Natural killer cell (primary cell): Measurements from ENCODE around the gene ITM2B. TPM values are rescaled to one million over a fixed set of nuclear protein-coding genes. Genes with fewer than 3 reads are reported as not detected.

Experiments used
- ATAC-seq, 3 donors: fragments of 150-1000 bp in 2 of 3; fragments of 200-7000 bp in 1 of 3; cut with Tn5 transposase; 1 replicate in 1 of 3; 2 replicates in 2 of 3; pipeline ENCODE4 v1.10.0; 2021; ENCODE audit warnings: mild to moderate bottlenecking in 2 of 3, moderate library complexity in 2 of 3
- DNase-seq, 2 donors: peaks; one replicate each; pipeline versions ENCODE4 v3.0.0 to v3.0.0-alpha.2; 2013 to 2021; ENCODE audit warnings: mixed read lengths in 1 of 2
- H3K27ac ChIP-seq: one replicate; pipeline ENCODE4 v1.5.1; 2013; ENCODE audit warnings: mild to moderate bottlenecking, low read length
- H3K27me3 ChIP-seq: one replicate; pipeline ENCODE4 v1.6.1; 2013; ENCODE audit warnings: low read length; ENCODE audit not compliant: control insufficient read depth, insufficient read depth
- H3K36me3 ChIP-seq: one replicate; pipeline ENCODE4 v1.6.1; 2013; ENCODE audit warnings: low read length; ENCODE audit not compliant: control insufficient read depth, insufficient read depth
- H3K4me1 ChIP-seq: one replicate; pipeline ENCODE4 v1.6.1; 2013; ENCODE audit warnings: low read length; ENCODE audit not compliant: control insufficient read depth, insufficient read depth
- H3K4me3 ChIP-seq: one replicate; pipeline ENCODE4 v1.5.1; 2013; ENCODE audit warnings: low read length
- H3K9me3 ChIP-seq: one replicate; pipeline ENCODE4 v1.6.1; 2013; ENCODE audit warnings: low read length; ENCODE audit not compliant: control insufficient read depth, insufficient read depth
- H3K27ac Mint-ChIP-seq, 2 donors: one replicate each; pipeline ENCODE4 v1.8.0; 2022; ENCODE audit warnings: mild to moderate bottlenecking in 2 of 2, mixed read lengths in 2 of 2, moderate library complexity in 1 of 2
- H3K27me3 Mint-ChIP-seq, 2 donors: one replicate each; pipeline ENCODE4 v1.8.0; 2022; ENCODE audit warnings: low read depth in 2 of 2, mixed read lengths in 2 of 2
- H3K36me3 Mint-ChIP-seq: one replicate; pipeline ENCODE4 v1.8.0; 2022; ENCODE audit warnings: mixed read lengths
- H3K4me1 Mint-ChIP-seq, 2 donors: one replicate each; pipeline ENCODE4 v1.8.0; 2022; ENCODE audit warnings: mixed read lengths in 2 of 2
- H3K4me3 Mint-ChIP-seq: one replicate; pipeline ENCODE4 v1.8.0; 2022; ENCODE audit warnings: mild to moderate bottlenecking, moderate library complexity, mixed read lengths
- H3K9me3 Mint-ChIP-seq, 2 donors: one replicate each; pipeline ENCODE4 v1.8.0; 2022; ENCODE audit warnings: mixed read lengths in 2 of 2
- CTCF ChIP-seq: fragments of 200-600 bp; IDR thresholded peaks from one replicate; pipeline ENCODE4 v1.8.0; 2022; ENCODE audit warnings: antibody characterized with exemption
- WGBS: methylation state at CpG from one replicate; pipeline ENCODE4 v1.1.7; 2013; ENCODE audit warnings: missing lambda C conversion rate; ENCODE audit not compliant: insufficient coverage; 5-methylcytosine and 5-hydroxymethylcytosine counted together
- intact Hi-C: fragments of 100-400 bp; cut with micrococcal nuclease; formaldehyde crosslinking; loops from one replicate; pipeline ENCODE4 v1.14.2; 2022
- total RNA-seq, 4 donors: library from RNA; stranded (reverse); fragments of 120-200 nt in 1 of 4; gene quantifications; one replicate each; pipeline versions ENCODE4 v1.2.3 to v1.2.4, GENCODE V29; 2013 to 2022

The ITM2B gene
- total RNA-seq, 3 donors from 2014 or later (not counting 1 experiment from before 2014, with no cell fraction given), result 305 to 387 (median 309) TPM

DNA sequence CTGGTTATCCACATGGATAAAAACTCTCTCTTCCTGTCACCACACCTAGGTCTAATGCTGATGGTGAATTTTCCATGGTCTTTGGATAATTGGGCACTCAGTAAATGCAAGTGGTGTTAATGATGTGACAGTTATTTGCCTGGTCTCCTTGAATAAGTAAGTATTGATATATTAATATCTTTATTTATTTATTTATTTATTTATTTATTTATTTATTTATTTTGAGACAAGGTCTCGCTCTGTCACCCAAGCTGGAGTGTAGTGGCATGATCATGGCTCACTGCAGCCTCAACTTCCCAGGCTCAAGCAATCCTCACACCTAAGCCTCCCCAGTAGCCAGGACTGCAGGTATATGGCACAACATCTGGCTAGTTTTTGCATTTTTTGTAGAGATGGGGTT is 46.3 kb upstream of the ITM2B start:
- no peak overlapping the region for H3K4me3 ChIP-seq
- Mint-ChIP-seq H3K36me3 (no peaks in the 10 kb centered on the region), H3K9me3 (no peaks in the 10 kb centered on the region), H3K27ac (peak overlapping the region; percentile 78 to 84), H3K4me1 (peaks cover 33 to 41% of the 10 kb centered on the region in 2 donors), H3K27me3 (no peaks in the 10 kb centered on the region), H3K4me3 (no peak overlapping the region)
- peak overlapping the region; percentile 64 for H3K27ac ChIP-seq
- DNase-seq (no peak), ATAC-seq (no peak)
- H3K36me3 ChIP-seq, result no peaks in the 10 kb centered on the region
- WGBS, result no CpG with 5 or more reads among the region's 1 CpG
- no peaks in the 10 kb centered on the region for H3K27me3 ChIP-seq
- intact Hi-C loops, result no loop called here
- no peak for TF ChIP-seq CTCF
- H3K9me3 ChIP-seq, result no peaks in the 10 kb centered on the region
- H3K4me1 ChIP-seq, result peaks cover 23% of the 10 kb centered on the region

- H3K27me3 Mint-ChIP-seq, result no peaks in the 10 kb centered on the region
- Histone ChIP-seq H3K27me3 (no peaks in the 10 kb centered on the region), H3K9me3 (no peaks in the 10 kb centered on the region), H3K36me3 (no peaks in the 10 kb centered on the region), H3K27ac (no peak overlapping the region), H3K4me1 (peaks cover 23% of the 10 kb centered on the region), H3K4me3 (no peak overlapping the region)
- H3K4me1 Mint-ChIP-seq, result peaks cover 33 to 45% of the 10 kb centered on the region in 2 donors
- DNase-seq, result no peak
- peak overlapping the region; percentile 27 to 47 for H3K27ac Mint-ChIP-seq
- intact Hi-C loops, result no loop called here
- no peak for ATAC-seq
- WGBS, result 33% methylated on average over 1 of the region's 1 CpG
- no peaks in the 10 kb centered on the region for H3K9me3 Mint-ChIP-seq
- no peak overlapping the region for H3K4me3 Mint-ChIP-seq
- TF ChIP-seq CTCF, result no peak
- H3K36me3 Mint-ChIP-seq, result no peaks in the 10 kb centered on the region
Observed at GRCh38 chr13:48188131-48188530, 44.9 kb upstream of the ITM2B start.

GRCh38 chr13:48188601-48189000 is 44.4 kb upstream of the ITM2B start:
- Histone ChIP-seq H3K4me1 (peaks cover 23% of the 10 kb centered on the region), H3K27ac (no peak overlapping the region), H3K4me3 (no peak overlapping the region), H3K9me3 (no peaks in the 10 kb centered on the region), H3K27me3 (no peaks in the 10 kb centered on the region), H3K36me3 (no peaks in the 10 kb centered on the region)
- Mint-ChIP-seq H3K36me3 (no peaks in the 10 kb centered on the region), H3K9me3 (no peaks in the 10 kb centered on the region), H3K4me1 (peaks cover 34 to 50% of the 10 kb centered on the region in 2 donors), H3K27ac (peak overlapping the region in 1 of 2 donors; percentile 27), H3K4me3 (no peak overlapping the region), H3K27me3 (no peaks in the 10 kb centered on the region)
- intact Hi-C loops, result no loop called here
- no peak for TF ChIP-seq CTCF
- WGBS, result 67% methylated on average over 1 of the region's 2 CpGs
- ATAC-seq (no peak), DNase-seq (no peak)

GRCh38 chr13:48189171-48189570 is 43.8 kb upstream of the ITM2B start:
- H3K36me3 Mint-ChIP-seq, result no peaks in the 10 kb centered on the region
- DNase-seq (no peak), ATAC-seq (no peak)
- Histone ChIP-seq H3K27me3 (no peaks in the 10 kb centered on the region), H3K4me1 (peaks cover 24% of the 10 kb centered on the region), H3K36me3 (no peaks in the 10 kb centered on the region), H3K27ac (no peak overlapping the region), H3K4me3 (no peak overlapping the region), H3K9me3 (no peaks in the 10 kb centered on the region)
- H3K27me3 Mint-ChIP-seq, result no peaks in the 10 kb centered on the region
- no peak for TF ChIP-seq CTCF
- no peak overlapping the region for H3K27ac Mint-ChIP-seq
- H3K9me3 Mint-ChIP-seq, result no peaks in the 10 kb centered on the region
- intact Hi-C loops, result no loop called here
- no peak overlapping the region for H3K4me3 Mint-ChIP-seq
- peaks cover 36 to 51% of the 10 kb centered on the region in 2 donors for H3K4me1 Mint-ChIP-seq
- 100% methylated on average over 1 of the region's 1 CpG for WGBS
